ENCODE results near the gene TBC1D9B.

Gene TBC1D9B

DNA sequence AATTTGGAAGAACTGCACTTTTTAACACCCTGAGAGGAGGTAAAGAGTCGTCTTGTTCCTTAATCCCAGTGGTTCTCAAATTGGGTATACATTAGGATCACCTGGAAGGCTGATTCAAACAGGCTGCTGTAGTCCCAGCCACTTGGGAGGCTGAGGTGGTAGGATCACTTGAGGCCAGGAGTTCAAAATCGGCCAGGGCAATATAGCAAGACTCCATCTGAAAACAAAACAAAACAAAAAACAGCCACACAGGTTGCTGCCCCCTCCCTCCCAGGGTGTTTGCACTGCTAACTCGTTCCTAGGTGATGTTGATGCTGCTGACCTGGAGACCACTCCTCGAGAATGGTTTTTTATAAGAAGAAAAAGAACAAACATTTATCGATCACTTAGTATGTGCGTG lies 1.5 kb upstream of the TBC1D9B start:
- no peak overlapping the region for H3K27ac ChIP-seq
- DNase-seq (ENCODE audit: low read depth, low spot score), result no peak

DNA sequence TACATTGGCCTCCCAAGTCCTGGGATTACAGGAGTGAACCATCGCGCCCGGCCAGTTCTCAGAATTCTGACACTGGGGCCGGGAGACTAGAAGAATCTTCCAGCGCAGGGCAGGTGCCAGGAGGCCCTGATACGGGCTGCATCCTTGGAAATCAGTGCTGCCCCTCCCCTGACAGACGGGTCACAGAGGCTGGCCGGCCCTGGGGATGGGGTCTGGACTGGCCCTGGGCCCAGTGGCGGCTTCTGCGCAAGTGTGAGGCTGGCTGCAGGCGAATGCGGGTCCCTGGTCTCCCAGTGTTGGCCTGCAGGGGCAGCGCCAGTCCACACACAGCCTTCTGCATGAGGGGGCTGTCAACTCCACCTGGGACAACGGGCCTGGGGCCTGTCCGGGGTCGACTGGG lies 831 bp upstream of the TBC1D9B start:
- DNase-seq (ENCODE audit: low read depth, low spot score), result no peak
- H3K27ac ChIP-seq, result no peak overlapping the region

DNA sequence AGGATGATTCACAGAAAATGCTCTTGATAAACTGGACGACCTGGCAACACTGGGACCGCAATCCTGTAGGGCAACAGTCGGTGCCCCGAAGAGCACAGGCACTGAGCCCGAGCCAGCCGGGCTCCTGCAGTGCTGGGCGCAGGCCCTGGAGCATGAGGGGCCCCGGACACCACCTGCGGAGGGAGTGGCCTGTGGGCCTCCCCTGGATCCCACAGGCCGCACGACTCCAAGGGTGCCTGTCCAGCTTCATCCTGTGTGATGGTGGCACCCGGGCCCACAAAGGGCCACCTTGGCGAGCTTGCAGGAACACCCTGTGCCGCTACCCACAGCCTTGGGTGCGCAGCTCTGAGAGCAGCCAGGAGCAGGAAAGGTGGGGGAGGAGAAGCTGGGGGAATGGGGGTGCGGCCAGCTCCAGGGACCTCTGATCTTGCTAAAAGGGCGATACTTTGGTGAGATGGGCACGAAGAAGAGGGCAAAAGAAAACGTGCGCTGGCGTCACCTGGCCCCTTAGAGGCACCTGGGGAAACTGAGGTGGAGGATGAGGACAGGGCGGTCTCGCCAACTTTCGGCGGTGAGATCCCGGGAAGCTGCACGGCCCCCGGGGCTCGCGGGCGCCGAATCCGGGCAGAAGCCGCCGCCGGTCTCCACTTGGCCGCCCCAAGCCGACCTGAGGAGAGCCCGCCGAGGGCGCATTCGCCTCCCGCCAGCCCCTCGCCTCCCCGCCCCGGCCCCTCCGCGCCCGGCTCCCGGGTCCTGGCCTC lies 722 bp downstream of the TBC1D9B start:
- no peak for DNase-seq (ENCODE audit: low read depth, low spot score)
- H3K27ac ChIP-seq, result peak overlapping the region; percentile 68

DNA sequence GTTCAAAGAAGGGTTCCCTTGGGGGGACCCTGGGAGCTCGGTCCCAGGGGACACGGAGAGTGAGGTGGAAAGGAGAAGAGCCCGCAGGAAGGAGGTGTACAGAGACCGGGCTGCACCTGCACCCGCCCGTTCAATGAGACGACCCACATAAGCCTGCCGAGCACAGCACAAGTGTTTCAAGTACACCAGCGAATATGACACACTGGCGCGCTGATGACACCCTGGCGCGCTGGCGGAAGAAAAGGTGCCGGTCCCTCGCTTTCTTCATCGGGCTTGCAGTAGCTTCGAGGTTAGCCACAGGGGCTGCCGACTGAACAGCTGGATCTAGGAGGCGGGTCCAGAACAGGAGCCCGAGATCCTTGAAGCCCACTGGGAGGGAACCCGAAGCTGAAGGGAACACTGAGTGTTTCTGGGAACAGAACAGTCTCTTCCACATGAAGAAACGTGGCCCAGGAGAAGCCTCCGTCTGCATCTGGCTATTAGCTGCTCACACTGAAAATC lies 1.4 kb downstream of the TBC1D9B start:
- no peak for DNase-seq (ENCODE audit: low read depth, low spot score)
- peak overlapping the region; percentile 68 for H3K27ac ChIP-seq

DNA sequence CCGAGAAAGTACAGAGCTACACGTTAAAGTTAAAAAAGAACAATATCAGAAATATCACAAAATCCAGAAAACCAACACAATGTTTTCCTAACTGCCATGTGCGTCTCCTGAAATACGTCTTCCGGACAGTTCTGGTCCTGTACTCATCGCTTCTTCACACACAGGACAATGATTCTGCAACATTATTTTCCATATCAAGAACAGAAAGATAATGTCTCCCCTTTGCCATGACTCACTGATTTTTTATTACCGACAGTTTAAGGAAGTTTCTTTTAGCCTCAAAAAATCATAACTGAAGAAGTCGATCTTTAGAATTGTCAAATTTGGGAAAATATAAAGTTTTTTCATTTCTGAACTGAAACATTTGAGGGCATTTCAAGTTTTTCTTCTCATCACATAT lies 2.5 kb downstream of the TBC1D9B start:
- H3K27ac ChIP-seq, result no peak overlapping the region
- no peak for DNase-seq (ENCODE audit: low read depth, low spot score)

DNA sequence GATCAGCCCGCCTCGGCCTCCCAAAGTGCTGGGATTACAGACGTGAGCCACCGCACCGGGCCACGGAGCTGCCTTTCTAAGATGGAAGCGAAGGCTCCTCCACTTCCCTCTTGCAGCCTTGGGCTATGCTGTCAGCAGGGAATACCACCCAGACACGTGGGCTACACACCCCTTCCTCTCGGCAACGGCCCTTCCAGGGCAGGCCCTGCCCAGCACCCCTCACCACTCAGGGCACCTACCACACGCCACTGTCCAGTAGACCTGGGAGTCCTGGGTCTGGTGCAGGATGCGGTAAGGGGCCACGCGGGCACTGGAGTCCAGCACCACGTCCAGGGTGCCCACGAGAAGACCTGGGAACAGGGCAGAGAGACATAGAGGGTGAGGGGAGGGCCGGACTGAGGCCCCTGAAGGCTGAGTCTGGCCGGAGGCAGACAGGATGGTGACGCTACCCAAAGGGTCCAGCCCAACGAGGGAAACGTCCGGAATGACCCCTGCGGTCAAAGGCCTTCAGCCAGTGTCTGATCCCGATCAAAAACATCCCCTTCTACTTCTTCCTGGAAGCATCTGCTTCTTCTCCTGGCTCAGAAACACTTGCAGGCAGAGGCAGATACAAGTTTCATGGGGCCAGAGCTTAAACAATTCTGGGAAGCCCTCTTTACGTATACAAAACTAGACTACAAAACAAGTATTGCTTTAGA lies 3.1 kb downstream of the TBC1D9B start:
- no peak for DNase-seq (ENCODE audit: low read depth, low spot score)
- no peak overlapping the region for H3K27ac ChIP-seq

DNA sequence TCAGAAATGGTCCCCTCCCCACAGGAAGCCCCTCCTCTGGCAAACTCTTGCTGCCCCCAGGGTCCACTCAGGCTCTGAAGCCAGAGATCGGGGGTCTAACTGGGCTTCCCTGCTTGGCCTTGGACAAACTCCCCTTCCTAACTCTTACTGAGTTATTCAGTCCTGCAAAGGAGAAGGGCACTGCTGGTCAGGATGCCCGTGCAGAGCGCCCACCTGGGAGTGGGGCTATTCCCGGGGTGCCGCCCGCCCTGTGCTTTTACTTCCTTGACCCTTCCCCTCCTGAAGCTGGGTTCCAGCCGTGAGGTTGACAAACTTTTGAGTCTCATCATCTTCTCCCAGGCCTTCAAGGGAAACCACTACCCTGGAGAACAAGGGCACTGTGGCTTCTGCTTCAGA lies 4.9 kb downstream of the TBC1D9B start:
- no peak for DNase-seq (ENCODE audit: low read depth, low spot score)
- H3K27ac ChIP-seq, result no peak overlapping the region

DNA sequence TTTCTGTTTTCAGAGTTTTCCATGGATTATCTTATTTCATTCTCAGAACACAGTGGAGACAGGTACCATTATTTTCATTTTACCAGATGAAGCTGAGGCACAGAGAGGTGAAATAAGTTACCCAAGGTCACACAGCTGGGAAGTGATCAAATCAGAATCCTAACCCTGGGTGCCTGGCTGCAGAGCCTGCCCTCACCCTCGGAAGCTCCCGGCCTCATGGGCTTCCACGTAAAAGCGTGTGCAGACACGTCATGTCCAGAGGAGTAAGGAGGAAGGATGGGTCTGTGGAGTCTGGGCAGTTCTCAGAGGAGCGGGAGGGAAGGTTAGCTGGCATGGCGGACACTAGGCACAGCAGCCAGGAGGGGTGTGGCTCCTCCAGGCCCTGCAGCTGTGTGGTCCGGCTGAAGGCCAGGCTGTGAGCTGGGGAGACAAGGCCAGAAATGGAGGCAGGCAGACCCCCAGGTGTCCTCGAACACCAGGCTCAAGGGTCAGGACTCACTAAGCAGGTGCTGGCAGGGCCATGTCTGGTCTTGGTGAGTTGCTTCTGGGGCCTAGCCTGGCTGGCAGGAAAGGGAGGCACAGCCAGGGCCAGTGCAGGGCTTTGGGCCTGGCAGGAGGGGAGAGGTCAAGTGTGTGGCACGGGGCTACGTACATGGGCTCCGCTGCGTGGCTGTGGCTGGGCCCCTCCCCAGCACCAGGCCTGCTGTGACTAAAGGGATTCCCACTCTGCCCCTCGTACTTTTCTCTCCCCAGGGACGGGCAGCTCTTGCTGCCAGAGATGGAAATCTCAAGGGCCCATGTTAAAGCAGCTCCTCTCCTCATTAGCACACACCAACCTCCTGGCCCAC lies 5.6 kb downstream of the TBC1D9B start:
- DNase-seq (ENCODE audit: low read depth, low spot score), result no peak
- no peak overlapping the region for H3K27ac ChIP-seq

DNA sequence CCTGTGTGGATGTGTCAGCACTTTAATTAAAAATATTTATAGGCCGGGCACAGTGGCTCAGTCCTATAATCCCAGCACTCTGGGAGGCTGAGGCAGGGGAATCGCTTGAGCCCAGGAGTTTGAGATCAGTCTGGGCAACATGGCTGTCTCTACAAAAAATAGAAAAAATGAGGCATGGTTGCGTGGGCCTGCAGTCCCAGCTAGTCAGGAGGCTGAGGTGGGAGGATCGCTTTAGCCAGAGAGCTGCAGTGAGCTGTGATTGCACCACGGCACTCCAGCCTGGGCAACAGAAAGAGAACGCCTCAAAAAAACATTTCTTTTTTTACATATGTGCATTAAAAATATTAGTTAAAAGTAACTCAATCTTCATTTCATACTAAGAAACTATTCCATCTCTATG lies 6.2 kb downstream of the TBC1D9B start:
- no peak overlapping the region for H3K27ac ChIP-seq
- DNase-seq (ENCODE audit: low read depth, low spot score), result no peak

DNA sequence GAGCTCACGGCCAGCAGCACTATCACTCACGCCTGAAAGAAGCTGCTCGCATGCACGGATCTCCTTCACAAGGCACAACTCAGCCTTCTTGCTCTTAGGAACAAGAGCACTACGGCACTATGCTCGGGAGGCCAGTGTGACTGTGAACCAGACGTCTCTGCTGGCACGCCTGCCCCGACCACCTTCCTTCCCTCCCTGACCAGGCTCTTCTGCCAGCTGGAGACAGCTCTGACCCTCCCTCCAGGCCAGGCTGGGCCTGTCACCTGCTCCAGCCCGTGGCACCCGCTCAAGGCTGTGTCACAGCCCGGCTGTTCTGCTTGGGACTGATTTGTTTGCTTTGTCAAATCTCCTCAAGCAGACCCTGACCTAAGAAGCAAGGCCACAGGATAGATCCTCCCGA lies 7.0 kb downstream of the TBC1D9B start:
- H3K27ac ChIP-seq, result no peak overlapping the region
- no peak for DNase-seq (ENCODE audit: low read depth, low spot score)

DNA sequence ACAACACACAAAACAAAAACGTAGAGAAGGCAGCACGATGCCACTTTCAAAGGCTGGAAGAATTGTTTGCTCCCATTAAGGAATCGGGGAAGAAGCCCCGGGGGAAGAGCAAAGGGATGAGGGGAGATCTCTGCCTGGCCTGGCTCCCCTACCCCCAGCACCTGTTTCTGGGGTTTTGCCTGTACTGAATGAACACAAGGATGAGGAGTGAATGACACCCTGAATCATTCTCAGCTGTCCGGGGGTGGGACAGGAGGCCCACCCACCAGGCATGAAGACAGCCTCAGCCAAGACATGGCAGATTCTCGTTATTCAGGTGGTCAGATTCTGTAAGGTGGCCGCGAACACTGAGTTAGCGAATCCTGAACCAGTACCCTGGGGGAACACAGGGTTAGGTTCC lies 7.5 kb downstream of the TBC1D9B start:
- no peak overlapping the region for H3K27ac ChIP-seq
- no peak for DNase-seq (ENCODE audit: low read depth, low spot score)

DNA sequence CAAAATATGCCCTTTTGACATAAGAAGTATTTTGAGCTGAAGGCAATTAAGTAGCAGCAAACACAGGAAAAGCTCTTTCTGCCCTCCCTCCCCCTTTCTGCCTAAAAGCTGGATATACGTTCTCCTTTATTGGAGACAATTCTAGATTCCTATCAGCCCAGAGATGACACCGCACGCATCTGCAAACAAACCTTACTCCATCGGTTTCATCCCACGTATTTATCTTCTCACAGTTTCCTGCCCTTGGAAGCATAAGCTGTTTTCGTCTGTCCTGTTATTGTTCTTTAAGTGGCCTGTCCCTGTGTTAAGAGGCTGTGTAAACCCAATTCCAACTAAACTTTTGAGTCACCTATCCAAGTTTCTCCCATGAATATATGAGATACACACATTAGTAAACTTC lies 11.8 kb downstream of the TBC1D9B start:
- no peak for DNase-seq (ENCODE audit: low read depth, low spot score)
- no peak overlapping the region for H3K27ac ChIP-seq

DNA sequence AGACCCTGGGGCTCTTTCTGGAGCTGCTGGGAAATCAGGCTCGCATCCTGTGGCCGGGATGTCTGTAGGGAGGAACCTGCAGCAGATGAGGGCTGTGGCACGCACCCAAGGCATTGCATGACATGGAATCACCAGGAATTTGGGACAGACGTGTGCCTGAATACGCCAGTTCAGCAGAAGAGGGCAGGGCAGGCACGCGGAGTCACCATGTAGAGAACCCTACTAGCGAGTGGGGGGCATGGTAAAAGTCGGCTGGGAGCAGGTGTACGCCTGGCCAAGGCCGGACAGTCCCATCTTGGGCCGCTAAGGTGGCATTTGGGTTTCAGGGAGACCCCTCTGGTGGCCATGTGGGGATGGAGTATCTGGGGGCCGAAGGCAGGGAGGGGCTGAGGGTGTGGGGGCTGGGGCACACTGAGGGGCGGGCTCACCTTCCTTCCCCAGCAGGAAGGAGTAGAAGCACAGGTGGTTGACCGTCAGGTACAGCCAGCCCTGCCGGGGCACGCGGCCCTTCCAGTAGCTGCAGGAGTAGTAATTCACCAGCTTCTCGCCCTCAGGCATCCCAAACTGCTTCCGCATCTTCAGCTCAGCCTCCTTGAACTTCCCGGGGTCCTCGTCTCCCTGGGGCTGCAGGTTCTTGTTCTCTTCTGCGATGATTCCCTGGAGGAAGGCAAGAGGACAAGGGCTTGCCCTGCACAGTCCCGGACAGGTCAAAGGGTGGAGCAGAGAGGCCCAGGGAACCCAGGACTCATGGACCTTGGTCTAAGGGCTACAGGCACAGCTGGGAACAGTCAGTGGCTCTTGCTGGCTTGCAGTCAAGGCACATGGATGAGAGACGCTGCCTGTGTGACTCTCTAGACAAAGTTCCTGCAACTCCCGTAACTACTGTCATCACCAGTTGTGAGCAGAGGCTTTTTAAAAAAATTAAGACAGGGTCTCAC lies 13.5 kb downstream of the TBC1D9B start:
- no peak for DNase-seq (ENCODE audit: low read depth, low spot score)
- H3K27ac ChIP-seq, result no peak overlapping the region

DNA sequence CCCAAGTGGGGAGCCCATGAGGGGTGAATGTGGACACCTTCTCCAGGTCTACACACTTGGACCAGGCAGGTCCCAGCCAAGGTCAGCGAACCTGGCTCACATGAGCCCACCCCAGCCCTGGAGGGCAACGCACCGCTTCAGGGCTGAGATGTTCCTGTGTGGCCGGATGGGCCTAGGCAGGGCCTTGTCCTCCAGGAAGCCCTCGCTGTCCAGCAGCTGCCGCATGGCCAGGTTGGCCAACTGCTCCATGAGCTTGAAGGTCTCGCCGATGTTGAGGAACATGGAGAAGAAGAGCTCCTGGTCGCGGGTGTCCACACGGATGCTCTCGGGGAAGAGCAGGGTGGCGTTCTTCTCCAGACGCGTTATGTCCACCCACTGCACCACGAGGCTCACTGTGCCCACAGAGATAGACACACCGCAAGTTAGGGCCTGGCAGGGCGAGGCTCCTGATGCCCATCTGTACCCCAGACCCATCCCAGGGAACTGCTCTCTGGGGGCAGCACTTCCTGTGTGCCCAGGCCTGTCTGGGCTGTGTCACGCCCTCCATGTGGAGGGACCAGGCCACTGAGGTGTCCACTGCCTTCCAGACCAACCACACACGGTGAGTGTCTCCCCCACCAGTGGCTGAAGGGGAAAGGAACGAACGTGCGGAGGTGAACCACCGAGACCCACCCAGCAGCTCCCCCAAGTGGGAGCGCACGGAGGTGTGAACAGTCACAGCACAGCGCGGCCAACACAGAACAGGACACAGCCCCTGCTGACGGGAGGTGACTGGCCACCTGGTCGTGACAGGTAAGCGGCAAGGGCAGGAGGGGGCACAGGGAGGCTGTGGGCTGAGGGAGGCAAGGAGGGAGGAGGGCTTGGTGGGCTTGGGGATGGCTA lies 14.4 kb downstream of the TBC1D9B start:
- H3K27ac ChIP-seq, result no peak overlapping the region
- DNase-seq (ENCODE audit: low read depth, low spot score), result no peak

DNA sequence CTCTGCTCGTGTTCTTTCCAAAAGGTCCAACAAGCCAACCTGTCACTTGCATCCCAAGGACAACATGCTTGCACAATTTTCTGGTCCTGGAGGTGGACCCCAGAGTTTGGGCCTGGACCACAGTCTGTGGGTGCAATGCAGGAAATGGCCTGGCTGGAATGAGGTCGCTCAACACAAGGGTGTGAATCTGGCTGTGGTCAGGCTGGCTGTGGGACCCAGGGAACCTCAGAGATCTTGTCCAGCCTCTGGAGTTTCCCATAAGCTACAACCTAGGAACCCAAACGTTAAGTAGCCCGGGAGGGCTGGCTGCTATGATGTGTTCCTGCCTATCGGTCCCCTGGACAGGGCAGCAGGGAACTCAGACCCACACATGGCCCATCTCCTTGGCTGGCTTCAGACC lies 15.4 kb downstream of the TBC1D9B start:
- DNase-seq (ENCODE audit: low read depth, low spot score), result no peak

DNA sequence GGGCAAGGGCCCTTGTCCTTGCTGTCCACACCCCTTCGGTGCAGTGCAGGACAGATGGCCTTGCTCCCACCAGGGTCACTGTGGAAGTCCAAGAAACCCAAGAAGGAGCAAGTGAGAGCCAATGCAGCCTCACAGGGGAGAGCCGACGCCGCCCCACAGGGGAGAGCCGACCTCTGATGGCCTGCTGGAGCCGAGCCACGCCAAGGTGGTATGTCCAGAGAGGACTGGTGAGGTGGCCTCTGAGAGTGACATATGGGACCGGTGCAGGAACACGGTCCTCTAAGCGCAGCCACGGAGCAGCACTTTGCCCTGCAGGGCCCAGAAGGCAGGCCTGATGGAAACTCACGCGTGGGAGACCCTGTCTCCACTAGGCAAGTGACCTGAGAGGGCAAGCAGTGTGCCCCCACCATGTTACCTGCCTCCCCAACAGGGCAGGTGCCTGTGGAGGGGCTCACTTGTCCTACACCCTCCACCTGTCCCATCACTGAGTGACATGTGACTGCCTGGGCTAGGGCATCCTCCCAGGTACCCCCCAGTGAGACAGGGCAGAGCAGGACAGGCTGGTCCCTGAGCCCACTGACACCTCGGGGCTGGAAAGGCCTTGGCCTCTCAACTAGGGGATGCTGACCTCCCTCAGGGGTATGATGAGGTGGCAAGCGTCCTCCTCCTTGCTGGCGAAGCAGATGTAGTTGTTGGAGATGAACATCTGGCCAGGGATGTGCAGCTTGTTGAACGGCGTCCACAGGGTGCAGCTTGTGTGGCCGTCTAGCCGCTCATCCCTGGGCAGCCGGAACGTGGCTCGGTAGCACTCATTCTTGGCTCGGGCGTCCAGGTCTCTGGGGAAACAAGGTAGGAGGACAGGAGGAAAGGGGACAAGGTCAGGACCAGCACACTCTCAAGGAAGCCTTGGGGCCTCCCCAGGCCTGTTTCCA lies 16.7 kb downstream of the TBC1D9B start:
- DNase-seq (ENCODE audit: low read depth, low spot score), result no peak
- H3K27ac ChIP-seq, result no peak overlapping the region

More for the DNA sequence above, 15.4 kb downstream of the TBC1D9B start:
- no peak overlapping the region for H3K27ac ChIP-seq

DNA sequence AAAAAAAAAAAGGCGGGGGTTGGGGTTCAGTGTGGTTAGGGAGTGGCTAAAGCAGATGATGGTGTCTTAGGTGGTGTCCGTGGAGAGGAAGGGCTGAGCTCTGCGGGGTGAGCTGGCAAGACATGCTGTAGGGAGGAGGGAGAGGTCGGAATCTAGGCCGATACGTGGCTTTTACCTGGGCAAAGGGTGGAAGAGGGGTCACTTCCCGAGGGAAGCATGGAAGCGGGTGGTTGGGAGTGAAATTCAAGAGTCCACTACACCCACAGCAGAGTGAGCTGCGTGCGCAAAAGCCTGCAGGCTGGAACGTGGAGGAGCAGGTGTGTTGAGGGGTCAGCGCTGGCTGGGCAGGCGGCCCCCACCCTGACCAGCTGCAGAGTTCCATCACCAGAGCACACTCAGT lies 17.8 kb downstream of the TBC1D9B start:
- no peak overlapping the region for H3K27ac ChIP-seq

DNA sequence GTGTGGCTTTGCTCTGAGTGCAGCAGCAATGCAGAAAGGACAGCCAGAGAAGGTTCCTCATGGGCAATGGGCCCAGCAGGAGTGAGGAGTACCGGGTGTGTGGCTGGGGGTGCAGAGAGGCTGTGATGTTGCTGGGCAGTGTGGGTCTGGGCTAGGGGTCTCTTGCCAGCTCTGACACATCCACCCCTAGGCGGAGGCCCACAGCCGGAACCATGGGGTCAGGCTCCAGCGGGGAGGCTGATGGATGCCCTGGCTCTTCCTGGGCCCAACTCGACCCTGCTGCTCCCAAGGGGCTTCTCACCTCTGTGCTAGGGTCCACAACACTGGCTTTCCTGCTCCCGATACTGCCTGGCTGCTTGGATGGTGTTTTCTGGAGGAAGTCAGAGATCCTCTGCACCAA lies 19.9 kb downstream of the TBC1D9B start:
- DNase-seq (ENCODE audit: low read depth, low spot score), result no peak
- H3K27ac ChIP-seq, result no peak overlapping the region

More for the DNA sequence above, 17.8 kb downstream of the TBC1D9B start:
- DNase-seq (ENCODE audit: low read depth, low spot score), result no peak

Measured in epithelial cell of prostate (primary cell).